Fibroblast of the conjunctiva (primary cell): Measurements from ENCODE around the gene MOB3A.

Source experiments
- DNase-seq: peaks from one replicate; pipeline ENCODE4 v3.0.0-alpha.2; 2010; ENCODE audit warnings: low read depth

Gene MOB3A

DNA sequence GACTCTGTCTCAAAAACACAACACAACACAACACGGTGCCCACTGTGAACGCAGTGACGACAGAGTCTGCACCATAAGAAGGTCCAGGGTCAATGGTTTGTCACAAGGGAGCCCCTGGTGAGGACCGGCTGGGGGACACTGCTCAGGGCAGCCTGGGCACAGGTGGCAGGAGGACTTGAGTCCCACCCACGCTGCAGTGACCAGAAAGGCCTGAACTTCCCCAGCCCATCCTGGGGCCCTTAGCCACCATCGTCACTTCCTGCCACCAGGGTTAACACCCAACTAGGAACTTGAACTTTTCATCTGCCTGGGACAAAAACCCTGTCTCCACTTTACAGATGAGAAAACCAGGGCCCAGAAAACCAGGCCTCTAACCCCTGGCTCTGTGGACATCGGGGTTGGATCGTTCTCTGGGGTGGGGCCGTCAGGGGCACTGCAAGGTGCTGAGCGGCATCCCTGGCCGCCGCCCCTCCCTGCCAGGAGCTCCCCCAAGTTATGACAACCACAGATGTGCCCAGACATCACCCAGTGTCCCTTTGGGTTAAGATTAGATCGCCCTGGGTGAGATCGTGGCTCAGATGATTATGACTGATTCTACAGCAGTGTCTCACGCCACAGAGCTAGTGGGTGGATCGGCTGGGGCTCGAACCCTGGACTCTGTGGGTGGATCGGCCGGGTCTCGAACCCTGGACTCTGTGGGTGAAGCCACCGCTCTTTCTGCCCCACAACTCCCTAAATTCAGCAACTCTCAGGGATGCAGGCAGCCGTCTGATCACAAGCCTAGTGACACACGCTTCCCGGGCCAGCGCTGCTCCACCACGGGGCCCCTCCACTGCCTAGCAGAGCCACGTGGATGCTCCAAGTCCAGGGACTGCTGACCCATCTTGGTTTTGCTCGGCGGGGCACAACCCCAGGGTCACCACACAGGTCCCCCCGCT lies 14.0 kb downstream of the MOB3A start:
- DNase-seq = no peak

DNA sequence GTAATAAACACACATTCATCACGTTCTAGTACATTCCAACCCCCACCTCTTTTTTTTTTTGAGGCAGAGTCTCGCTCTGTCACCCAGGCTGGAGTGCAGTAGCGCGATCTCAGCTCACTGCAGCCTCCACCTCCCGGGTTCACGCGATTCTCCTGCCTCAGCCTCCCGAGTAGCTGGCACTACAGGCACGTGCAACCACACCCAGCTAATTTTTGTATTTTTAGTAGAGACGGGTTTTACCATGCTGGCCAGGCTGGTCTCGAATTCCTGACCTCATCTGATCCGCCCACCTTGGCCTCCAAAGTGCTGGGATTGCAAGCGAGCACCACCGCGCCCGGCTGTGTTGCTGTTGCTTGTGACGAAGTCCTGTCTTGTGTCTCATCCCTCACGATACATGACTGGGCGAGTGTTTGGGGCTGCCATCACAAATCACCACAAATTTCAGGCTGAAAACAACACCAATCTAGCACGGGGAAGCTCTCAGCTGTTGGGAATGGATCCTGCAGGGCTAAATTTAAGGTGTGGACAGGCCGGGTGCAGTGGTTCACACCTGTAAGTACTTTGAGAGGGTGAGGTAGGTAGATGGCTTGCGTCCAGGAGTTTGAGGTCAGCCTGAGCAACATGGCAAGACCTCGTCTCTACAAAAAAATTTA lies 15.7 kb downstream of the MOB3A start:
- DNase-seq = no peak

DNA sequence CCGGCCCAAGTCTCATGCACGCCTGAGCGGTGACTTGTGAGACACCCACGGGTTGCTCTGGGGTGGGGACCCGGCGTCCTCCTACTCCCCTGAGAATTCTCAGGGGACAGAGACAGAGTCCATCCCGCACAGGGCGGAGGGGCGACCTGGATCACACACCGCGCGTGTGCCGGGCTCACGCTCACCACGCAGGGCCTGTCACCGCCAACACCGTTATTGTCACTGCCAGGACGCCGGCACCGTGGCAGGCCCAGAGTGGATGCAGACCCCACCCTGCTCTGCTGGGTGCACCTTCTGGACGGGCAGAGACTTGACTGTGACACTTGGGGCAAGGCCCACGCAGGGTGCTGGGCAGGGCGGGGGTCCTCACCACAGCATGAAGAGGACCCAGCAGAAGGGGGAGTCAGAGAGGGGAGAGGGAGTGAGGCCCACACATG lies 16.2 kb downstream of the MOB3A start:
- DNase-seq = no peak

DNA sequence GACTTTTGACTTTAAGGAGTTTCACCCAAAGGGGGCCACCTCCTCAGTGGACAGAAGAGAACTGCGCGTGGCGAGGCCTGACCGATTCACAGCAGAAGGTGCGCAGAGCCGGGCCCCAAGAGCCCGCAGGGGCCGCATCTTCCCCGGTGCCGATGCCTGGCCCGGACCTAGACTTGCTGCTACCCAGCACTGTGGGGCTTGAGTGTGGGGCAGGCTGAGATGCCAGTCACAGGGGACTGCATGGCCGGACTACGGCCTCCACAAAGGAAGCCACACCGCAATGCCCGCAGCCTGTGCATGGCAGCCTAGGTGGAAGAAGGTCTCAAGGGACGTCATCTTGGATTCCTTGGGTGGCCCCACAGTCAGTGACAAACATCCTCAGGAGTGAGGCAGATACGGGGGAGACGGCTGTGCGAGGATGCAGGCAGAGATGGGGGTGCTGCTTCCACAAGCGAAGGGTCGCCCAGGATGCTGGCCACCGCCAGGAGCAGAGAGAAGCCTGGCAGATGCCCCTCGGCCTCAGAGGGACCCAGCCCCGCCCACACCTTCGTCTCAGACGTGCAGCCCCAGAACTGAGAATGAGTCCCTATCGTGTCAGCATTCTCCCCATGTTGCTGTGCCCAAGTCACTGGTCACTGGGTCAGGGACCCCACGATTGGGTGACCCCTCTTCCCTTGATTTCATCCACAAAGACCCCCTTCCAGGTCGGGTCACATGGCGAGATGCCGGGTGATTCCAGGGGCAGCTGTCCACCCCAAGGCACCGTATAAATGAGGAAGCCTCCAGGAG lies 16.9 kb downstream of the MOB3A start:
- DNase-seq = no peak

DNA sequence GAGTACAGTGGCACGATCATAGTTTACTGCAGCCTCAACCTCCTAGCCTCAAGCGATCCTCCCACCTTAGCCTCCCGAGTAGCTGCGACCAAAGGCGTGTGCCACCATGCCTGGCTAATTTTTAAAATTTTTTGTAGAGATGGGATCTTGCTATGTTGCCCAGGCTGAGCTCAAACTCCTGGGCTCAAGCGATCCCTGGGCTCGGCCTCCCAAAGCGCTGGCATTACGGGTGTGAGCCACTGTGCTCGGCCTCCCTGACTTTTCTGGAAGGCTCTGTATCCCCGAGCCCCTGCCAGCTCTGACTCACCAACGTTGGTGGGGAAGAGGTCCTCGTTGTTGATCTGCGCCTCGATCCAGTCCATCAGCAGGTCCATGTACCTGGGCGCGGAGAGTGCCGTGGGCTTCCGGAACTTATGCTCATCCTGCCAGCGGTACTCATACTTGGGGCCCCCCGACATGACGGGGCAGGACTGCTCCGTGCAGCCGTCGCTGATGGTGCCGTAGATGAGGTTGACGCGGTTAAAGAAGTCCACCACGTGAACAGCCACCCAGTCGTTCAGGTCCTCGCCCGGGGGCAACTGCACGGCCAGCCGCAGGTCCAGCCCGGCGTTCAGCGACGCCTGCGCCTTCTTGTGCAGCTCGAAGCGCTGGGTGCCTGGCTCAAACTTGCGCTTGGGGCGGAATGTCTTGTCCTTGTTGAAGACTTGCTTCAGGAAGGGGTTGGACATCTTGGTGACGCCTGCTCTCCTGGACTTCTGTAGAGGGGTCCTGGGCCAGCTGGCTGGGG lies 18.1 kb downstream of the MOB3A start:
- no peak for DNase-seq

DNA sequence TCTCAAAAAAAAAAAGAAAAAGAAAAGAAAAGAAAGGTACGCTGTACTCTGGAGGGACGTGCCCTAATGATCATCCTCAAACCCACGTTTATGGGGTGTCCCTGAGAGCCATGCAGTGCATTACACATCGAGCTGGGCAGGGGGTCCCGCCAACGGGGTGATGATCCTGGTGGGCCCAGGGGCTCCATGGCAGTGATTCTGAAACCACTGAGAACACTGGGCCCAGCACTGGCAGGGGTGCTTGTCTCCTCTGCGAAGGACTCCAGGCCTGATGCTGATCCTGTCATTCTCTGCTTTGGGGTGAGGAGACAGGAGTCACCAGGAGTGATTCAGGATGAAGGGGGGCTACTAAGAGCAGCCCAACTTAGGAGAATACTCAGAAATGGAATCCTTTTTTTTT lies 18.7 kb downstream of the MOB3A start:
- DNase-seq = no peak

DNA sequence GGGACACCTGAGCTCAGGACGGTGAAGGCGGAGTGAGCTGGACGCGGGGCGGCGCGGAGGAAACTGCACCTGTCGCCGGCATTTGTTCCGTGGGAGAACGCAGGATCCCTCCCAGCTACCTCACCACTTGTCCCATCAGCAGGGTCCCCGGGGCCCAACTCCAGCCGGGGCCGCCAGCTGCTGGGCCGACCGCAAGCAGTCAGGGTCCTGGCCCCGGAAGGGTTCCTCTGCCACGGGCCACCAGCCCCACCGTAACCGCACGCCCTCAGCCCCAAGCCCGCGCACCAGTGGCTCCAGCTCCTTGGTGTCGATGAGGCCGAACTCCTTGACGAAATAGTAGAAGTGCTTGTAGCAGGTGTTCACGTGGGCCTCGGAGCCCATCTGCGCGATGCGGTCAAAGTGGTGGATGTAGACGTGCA lies 19.6 kb downstream of the MOB3A start:
- no peak for DNase-seq

DNA sequence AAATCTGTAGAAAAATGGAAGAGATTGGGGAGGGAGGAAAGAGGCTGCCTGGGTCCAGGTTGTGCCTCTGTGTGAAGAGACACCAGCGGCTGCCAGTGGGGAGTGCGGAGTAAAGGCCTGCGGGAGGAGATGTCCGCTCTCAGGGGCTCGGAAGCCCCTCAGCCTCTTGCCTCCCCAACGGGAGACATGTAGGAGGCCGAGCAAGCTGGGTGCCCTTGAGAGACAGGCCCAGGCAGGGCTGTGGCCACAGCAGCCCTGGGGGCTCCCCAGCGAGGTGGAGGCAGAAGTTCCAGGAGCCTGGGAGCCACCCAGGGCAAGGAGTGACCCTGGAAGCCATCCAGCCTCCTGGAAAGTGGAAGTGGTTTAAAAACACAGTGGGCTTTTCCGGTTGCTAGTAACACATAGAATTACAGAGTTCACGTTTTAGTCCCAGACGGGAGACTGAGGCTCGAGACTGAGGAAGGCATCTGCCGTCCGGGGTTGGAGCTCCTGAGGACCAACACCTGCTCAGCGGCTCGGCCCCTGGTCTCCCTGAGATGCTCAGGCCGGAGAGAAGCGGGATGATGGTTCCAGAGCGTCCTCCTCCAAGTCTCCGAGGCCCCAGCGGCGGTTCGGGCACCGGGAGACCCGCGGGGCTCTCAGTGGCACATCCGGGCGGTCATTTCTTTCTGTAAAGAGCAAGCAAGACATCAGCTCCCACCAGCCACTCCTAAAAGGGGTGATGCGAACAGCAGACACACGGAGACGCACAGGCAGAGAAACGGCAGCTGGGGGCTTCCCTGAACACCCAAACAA lies 23.2 kb downstream of the MOB3A start:
- DNase-seq = no peak

DNA sequence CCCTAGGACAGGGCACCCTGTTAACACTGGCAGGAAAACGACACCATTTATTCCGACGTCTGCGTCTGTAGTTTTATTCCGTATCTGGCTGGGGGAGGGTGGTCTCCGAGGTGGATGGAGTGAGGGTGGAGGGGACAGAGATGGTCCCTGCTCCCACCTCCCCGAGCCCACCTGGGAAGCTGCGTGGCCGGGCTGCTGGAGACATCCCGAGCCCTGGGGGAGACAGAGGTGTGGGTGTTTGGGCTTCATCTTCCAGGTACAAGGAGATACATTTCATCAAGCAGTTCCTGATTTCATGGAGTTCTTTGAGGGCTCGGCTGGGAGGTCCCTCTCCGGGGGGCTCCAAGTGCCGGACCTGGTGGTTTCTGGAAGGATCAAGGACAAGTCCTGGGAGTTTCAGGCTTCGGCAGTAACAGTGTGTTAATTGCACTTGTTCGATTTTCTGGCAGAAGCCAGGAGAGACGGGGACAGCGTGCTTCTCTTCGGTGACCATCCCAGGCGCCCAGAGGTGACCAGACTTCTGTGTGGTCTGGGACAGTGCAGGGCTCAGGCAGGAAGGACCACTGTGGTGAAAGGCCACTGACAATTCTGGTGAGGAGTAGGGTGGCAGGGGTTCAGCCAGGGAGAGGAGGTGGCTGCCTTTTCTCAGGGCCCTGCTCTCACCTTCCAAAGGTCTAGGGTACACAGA lies 25.0 kb downstream of the MOB3A start:
- no peak for DNase-seq

DNA sequence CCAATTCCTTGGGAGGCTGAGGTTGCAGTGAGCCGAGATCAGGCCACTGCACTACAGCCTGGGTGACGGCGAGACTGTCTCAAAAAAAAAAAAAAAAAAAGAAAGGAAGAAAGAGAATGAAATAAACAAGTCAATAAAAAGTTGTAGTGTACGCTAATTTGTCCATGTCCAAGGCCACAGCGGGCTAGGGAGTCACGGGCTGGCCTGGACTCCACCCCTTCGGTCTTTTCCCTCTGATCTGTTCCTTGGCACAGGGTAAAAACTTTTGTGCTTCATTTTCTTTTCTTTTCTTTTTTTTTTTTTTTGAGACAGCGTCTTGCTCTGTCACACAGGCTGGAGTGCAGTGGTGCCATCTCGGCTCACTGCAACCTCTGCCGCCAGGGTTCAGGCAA lies 25.7 kb downstream of the MOB3A start:
- no peak for DNase-seq

DNA sequence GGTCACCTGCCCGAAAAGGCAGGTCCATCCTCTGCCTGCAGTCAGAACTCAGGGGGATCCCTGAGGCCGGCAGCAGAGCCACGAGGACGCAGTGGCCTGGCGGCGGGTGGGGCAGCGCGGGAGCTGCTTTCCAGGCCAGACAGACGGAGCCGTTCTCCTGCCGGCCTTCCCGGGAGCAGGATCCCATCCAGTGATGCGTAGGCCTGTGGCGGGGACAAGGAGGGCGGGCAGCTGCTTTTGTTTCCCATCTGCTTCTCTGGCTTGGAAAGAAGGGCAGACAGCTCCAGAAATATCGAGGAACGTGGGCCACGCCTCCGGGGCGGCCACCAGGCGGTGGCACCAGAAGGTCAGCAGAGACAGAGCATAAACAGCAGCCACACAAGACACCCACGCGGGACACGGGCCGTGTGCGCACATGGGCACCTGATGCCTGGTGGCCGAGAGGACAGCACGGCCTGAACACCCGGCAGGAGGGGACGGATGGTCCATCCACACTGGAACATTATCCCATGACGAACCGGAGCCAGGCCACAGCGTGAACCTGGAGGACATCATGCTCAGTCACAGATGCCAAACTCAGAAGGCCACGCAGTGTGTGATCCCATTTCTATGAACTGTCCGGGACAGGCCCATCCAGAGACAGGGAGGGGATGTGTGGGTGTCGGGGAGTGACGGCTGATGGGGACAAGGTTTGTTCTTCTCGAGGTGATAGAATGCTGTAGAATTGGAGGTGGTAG lies 31.2 kb downstream of the MOB3A start:
- no peak for DNase-seq

DNA sequence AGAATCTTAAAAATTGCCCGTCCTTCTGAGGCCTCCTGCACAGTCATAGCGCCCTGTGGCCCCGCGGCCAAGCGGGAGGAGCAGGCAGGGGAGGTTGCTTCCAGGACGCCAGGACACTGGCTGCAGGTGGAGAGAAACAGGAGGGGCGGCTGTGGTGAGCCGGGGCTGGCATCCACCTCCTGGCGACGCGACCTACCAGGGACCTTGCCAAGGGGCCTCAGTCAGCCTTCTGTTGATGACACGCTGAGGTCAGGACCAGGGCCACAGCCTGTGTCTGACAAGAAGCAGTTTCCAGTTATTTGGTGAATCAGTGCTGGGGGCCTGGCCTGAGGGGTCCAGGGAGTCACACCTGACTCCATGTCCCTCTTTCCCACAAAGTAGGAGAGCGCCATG lies 31.7 kb downstream of the MOB3A start:
- no peak for DNase-seq

DNA sequence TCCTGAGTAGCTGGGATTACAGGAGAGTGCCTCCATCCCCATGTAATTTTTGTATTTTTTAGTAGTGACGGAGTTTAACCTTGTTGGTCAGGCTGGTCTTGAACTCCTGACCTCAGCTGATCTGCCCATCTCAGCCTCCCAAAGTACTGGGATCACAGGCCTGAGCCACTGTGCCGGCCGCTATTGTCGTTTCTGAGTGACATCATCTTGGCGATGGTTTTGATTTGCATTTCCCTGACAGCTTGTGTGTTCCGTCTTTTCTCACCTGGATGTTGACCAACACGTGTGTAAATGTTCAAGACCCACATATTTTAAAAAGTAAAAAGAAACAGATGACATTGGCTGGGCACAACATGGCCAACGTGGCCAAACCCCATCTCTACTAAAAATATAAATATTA lies 32.3 kb downstream of the MOB3A start:
- no peak for DNase-seq

DNA sequence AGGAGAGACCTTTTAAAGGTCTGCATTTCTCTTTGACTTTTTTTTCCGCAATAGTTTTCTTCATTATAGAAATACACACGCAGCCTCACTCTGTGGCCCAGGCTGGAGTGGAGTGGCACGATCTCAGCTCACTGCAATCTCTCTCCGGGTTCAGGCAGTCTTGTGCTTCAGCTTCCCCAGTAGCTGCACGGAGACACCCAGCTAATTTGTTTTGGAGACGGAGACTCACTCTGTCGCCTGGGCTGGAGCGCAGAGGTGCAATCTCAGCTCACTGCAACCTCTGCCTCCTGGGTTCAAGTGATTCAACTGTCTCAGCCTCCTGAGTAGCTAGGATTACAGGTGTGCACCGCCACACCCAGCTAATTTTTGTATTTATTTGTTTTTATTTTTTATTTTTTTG lies 33.4 kb downstream of the MOB3A start:
- DNase-seq = no peak

DNA sequence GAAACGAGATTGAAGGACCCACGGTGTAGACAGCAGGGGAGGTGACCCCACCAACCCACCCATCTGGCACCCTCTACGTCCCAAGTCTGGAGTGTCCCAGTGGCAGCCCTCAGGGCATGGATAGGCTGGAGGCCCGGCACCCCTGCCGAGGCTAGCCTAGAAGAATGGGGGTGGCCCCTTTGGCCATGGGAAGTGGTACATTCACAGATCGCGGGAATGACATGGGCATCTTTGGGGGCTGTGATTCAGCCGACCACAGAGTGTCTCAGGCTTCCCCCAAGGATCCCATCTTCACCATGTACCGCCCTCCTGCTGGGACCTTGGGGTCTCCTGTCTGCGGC lies 33.8 kb downstream of the MOB3A start:
- DNase-seq = no peak

DNA sequence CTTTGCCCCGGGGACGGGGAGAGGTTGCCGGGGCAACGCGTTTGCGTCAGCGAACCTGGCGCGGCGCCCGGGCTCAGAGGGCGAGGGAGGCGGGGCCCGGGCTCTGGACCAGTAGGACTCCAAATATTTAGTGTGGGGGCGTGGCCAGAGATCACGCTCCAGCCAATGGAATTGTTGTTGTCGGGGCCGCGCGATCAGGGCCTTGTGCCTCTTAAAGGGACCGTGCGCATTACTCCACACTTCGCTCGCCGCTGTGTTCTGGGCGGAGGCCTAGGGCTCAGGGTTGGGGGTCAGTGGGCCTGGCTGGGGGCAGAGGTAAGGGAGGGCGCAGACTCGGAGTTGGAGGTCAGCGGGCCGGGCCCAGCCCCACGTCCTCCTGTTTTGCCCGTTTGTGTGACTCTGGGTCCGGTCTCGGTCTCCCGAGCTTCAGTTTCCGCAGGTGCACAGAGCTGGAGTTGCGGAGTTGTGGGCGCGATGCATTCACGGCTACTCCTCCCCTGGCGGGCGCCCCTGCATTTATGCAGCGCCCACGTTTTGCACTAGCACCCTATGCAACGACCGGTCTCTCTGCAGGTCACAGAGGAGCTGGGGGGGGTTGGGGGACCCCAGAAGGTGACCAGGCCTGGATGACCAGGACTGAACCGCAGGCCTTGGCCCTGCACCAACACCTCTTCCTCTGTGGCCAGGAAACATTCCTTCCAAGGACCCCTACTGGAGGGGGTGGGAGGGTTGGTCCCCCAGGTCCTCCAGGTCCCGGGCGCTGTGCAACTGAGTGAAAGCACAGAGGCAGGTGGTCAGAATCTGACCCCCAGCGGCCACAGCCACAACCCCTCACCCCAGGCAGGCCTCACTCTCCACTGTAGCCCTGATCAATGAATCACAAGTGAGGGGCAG lies 34.4 kb downstream of the MOB3A start:
- DNase-seq = peak; percentile 97

DNA sequence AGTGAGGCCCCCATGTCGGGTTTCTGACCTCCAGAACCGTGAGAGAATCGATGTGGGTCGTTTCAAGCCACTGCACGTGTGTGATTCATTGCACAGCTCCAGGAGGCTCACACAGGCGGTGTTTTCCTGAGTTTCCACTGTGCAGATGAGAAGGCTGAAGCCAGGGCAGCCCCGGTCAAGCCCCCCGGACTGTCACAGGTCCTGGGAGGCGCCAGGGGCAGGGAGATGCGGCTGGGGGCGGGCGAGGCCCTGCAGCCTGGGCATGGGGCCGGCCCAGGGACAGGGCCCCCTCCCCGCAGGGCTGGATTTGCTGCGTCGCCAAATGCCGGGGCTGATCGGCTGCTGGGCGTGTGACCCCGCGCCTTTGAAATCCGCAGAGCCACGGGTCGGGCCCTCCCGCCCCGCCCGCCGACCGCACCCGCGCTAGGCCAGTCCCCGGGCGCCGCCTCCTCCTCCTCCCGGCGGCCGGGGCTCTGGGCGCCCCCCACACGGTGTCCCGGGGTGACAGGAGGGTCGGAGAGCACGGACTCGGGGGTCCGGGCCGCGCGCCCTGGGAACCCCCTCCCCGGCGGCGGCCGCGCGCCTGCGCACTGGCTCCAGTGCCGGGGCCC lies 35.1 kb downstream of the MOB3A start:
- DNase-seq = peak; percentile 69

DNA sequence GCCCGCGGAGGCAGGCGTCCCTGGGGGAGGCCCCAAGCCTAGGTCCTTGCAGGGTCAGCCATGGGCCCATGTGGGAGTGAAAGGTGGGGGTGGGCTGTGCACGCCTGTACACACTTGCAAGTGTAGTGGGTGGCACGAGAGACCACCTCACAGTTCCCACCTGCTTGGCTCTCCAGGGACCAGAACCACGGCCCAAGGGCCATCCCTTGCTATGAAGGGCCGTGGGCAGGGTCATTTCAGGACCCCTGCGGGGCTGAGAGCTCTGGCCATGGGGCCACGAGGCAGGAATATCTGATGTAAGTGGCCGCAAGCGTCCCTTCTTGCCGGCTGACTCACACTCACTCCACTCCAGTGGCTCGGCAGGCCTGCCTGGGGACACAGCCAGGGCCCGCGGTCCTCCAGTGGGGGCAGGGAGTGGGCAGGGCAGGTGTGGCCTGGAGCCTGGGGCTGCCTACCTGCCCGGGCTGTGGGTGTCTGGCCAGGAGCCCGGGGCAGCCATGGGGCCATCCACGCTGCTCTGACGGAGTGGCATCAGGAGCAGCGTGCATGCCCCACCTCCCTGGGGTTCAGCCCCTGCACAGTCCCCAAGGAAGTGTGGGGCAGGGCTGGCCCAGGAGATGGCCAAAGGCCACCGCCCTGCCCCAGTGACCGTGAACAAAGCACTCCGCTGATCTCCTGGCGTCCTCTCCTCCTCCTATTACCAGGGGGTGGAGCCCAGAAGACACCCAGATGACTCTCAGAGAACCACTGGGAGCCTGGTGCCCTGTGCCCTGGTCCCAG lies 36.5 kb downstream of the MOB3A start:
- peak; percentile 89 for DNase-seq
